T-helper 2 cell treated with Interferon-gamma antibody and Interleukin-4, amounts not matched to agents 5 μg/mL and 100 μg/mL, for 36 hours (primary cell): ENCODE data around the gene AMOTL2.

Source experiments
- DNase-seq: peaks from one replicate; pipeline ENCODE4 v3.0.0; 2021; ENCODE audit warnings: low spot score
- H3K27ac Mint-ChIP-seq: one replicate; pipeline ENCODE4 v1.8.0; 2021; ENCODE audit warnings: mild to moderate bottlenecking, mixed read lengths
- H3K27me3 Mint-ChIP-seq: one replicate; pipeline ENCODE4 v1.8.0; 2021; ENCODE audit warnings: low read depth, mixed read lengths
- H3K36me3 Mint-ChIP-seq: one replicate; pipeline ENCODE4 v1.8.0; 2021; ENCODE audit warnings: low read depth, mixed read lengths
- H3K4me1 Mint-ChIP-seq: one replicate; pipeline ENCODE4 v1.8.0; 2021; ENCODE audit warnings: low read depth, mixed read lengths
- H3K4me3 Mint-ChIP-seq: one replicate; pipeline ENCODE4 v1.8.0; 2022; ENCODE audit warnings: mild to moderate bottlenecking, moderate library complexity, mixed read lengths
- H3K9me3 Mint-ChIP-seq: one replicate; pipeline ENCODE4 v1.8.0; 2021; ENCODE audit warnings: mixed read lengths

The AMOTL2 gene

GRCh38 chr3:134323966-134324962 is 50.0 kb downstream of the AMOTL2 start:
- DNase-seq = no peak
- no peaks in the 10 kb centered on the region for H3K36me3 Mint-ChIP-seq
- peaks cover 9% of the 10 kb centered on the region for H3K27me3 Mint-ChIP-seq
- no peak overlapping the region for H3K27ac Mint-ChIP-seq
- no peaks in the 10 kb centered on the region for H3K9me3 Mint-ChIP-seq
- no peak overlapping the region for H3K4me3 Mint-ChIP-seq
- no peaks in the 10 kb centered on the region for H3K4me1 Mint-ChIP-seq

GRCh38 chr3:134322286-134322685 is 52.0 kb downstream of the AMOTL2 start:
- no peaks in the 10 kb centered on the region for H3K9me3 Mint-ChIP-seq
- H3K4me1 Mint-ChIP-seq = no peaks in the 10 kb centered on the region
- no peaks in the 10 kb centered on the region for H3K36me3 Mint-ChIP-seq
- H3K27ac Mint-ChIP-seq = no peak overlapping the region
- peaks cover 15% of the 10 kb centered on the region for H3K27me3 Mint-ChIP-seq
- H3K4me3 Mint-ChIP-seq = no peak overlapping the region
- no peak for DNase-seq

- Mint-ChIP-seq H3K27me3 (peaks cover 18% of the 10 kb centered on the region), H3K4me1 (no peaks in the 10 kb centered on the region), H3K4me3 (no peak overlapping the region), H3K27ac (no peak overlapping the region), H3K9me3 (no peaks in the 10 kb centered on the region), H3K36me3 (no peaks in the 10 kb centered on the region)
- no peak for DNase-seq
Measured at GRCh38 chr3:134320749-134321148, 53.5 kb downstream of the AMOTL2 start.

- DNase-seq = no peak
- no peak overlapping the region for H3K4me3 Mint-ChIP-seq
- no peak overlapping the region for H3K27ac Mint-ChIP-seq
- H3K36me3 Mint-ChIP-seq = no peaks in the 10 kb centered on the region
- H3K9me3 Mint-ChIP-seq = no peaks in the 10 kb centered on the region
- H3K4me1 Mint-ChIP-seq = no peaks in the 10 kb centered on the region
- H3K27me3 Mint-ChIP-seq = peaks cover 18% of the 10 kb centered on the region
Measured at GRCh38 chr3:134319931-134320330, 54.3 kb downstream of the AMOTL2 start.

- Mint-ChIP-seq H3K27ac (no peak overlapping the region), H3K9me3 (no peaks in the 10 kb centered on the region), H3K4me3 (no peak overlapping the region), H3K27me3 (peaks cover 30% of the 10 kb centered on the region), H3K4me1 (no peaks in the 10 kb centered on the region), H3K36me3 (no peaks in the 10 kb centered on the region)
- DNase-seq = no peak
Measured at GRCh38 chr3:134318166-134318565, 56.1 kb downstream of the AMOTL2 start.

- H3K27ac Mint-ChIP-seq = no peak overlapping the region
- H3K4me3 Mint-ChIP-seq = no peak overlapping the region
- H3K27me3 Mint-ChIP-seq = peaks cover 29% of the 10 kb centered on the region
- H3K4me1 Mint-ChIP-seq = no peaks in the 10 kb centered on the region
- no peaks in the 10 kb centered on the region for H3K36me3 Mint-ChIP-seq
- H3K9me3 Mint-ChIP-seq = no peaks in the 10 kb centered on the region
- no peak for DNase-seq
Measured at GRCh38 chr3:134317106-134317947, 56.9 kb downstream of the AMOTL2 start.

GRCh38 chr3:134315286-134316106 is 58.8 kb downstream of the AMOTL2 start:
- H3K9me3 Mint-ChIP-seq = no peaks in the 10 kb centered on the region
- H3K27me3 Mint-ChIP-seq = peaks cover 39% of the 10 kb centered on the region
- DNase-seq = no peak
- no peak overlapping the region for H3K4me3 Mint-ChIP-seq
- H3K36me3 Mint-ChIP-seq = no peaks in the 10 kb centered on the region
- no peaks in the 10 kb centered on the region for H3K4me1 Mint-ChIP-seq
- no peak overlapping the region for H3K27ac Mint-ChIP-seq

- H3K27ac Mint-ChIP-seq = no peak overlapping the region
- DNase-seq = no peak
- H3K36me3 Mint-ChIP-seq = no peaks in the 10 kb centered on the region
- H3K27me3 Mint-ChIP-seq = peaks cover 47% of the 10 kb centered on the region
- no peaks in the 10 kb centered on the region for H3K4me1 Mint-ChIP-seq
- no peak overlapping the region for H3K4me3 Mint-ChIP-seq
- no peaks in the 10 kb centered on the region for H3K9me3 Mint-ChIP-seq
Measured at GRCh38 chr3:134314588-134315285, 59.5 kb downstream of the AMOTL2 start.

GRCh38 chr3:134313847-134314587 is 60.2 kb downstream of the AMOTL2 start:
- H3K4me3 Mint-ChIP-seq = no peak overlapping the region
- H3K9me3 Mint-ChIP-seq = no peaks in the 10 kb centered on the region
- H3K4me1 Mint-ChIP-seq = no peaks in the 10 kb centered on the region
- H3K36me3 Mint-ChIP-seq = no peaks in the 10 kb centered on the region
- H3K27ac Mint-ChIP-seq = no peak overlapping the region
- DNase-seq = no peak
- H3K27me3 Mint-ChIP-seq = peaks cover 48% of the 10 kb centered on the region

- no peak overlapping the region for H3K27ac Mint-ChIP-seq
- H3K4me1 Mint-ChIP-seq = peaks cover 1% of the 10 kb centered on the region
- H3K9me3 Mint-ChIP-seq = no peaks in the 10 kb centered on the region
- H3K27me3 Mint-ChIP-seq = peaks cover 50% of the 10 kb centered on the region
- H3K36me3 Mint-ChIP-seq = no peaks in the 10 kb centered on the region
- no peak for DNase-seq
- no peak overlapping the region for H3K4me3 Mint-ChIP-seq
Measured at GRCh38 chr3:134312873-134313846, 61.1 kb downstream of the AMOTL2 start.

- Mint-ChIP-seq H3K4me3 (no peak overlapping the region), H3K27me3 (peaks cover 55% of the 10 kb centered on the region), H3K36me3 (no peaks in the 10 kb centered on the region), H3K4me1 (peaks cover 2% of the 10 kb centered on the region), H3K27ac (no peak overlapping the region), H3K9me3 (no peaks in the 10 kb centered on the region)
- no peak for DNase-seq
Measured at GRCh38 chr3:134312072-134312872, 62.0 kb downstream of the AMOTL2 start.
